GM19099 (cell line): ENCODE results near the gene GGCT.
A peak's percentile ranks its signal among the peaks of the same experiment; 100 is the strongest.

Experiments
- POLR2A ChIP-seq: IDR thresholded peaks from 3 replicates; pipeline ENCODE4 v1.6.1; 2011; ENCODE audit warnings: low read depth; ENCODE audit not compliant: insufficient read length; ENCODE audit errors: extremely low read depth

Gene GGCT

GRCh38 chr7:30502470-30503251 is 2.0 kb downstream of the GGCT start:
- no peak for TF ChIP-seq POLR2A

DNA sequence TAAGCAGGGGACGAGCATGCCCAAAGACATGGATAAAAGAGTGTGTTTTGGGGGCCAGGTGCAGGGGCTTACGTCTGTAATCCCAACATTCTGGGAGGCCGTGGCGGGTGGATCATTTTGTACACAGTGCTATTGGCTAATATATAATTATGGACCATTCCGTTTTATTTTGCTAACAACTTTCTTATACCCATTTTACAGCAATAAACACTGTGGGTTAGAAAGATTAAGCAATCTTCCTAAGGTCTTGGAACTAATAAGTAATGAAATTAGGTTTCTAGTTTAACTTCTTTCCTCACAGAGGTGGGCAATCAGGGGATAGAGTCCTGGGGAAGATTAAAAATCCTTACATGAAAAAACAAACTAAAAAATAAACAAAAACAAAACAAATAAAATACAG is 3.4 kb downstream of the GGCT start:
- TF ChIP-seq POLR2A, result no peak

DNA sequence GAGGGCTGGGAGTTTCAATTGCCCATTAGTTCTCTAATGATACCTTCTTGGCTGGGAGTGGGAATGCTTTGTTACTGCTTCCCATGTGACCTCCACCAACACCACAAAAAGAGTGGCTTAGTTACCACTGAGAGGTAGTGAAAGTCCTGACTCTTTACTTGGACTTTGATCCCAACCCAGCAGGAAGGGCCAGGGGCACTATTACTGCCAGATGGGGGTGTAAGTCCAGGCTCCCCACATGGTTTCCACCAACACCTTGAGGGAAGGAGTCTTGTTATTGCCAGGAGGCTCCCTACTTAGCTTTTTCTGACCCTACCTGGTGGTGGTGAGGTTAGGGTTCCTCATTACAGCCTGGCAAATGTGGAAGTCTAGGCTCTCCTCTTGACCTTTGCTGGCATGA is 11.4 kb downstream of the GGCT start:
- no peak for TF ChIP-seq POLR2A

DNA sequence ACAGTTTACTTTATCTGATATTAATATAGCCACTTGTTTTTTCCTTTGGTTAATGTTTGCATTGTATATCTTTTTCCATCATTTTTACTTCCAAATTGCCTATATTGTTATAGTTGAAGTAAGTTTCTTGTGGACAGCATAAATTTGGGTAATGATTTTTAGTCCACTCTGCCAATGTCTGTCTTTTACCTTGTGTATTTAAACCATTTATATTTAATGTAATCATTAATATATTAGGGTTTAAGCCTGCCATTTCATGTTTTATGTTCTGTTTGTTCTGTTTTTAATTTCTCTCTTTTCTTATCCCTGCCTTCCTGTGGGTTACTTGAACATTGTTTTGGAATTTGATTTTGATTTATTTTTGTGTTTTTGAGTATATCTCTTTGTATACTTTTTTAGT is 13.2 kb downstream of the GGCT start:
- TF ChIP-seq POLR2A, result no peak

DNA sequence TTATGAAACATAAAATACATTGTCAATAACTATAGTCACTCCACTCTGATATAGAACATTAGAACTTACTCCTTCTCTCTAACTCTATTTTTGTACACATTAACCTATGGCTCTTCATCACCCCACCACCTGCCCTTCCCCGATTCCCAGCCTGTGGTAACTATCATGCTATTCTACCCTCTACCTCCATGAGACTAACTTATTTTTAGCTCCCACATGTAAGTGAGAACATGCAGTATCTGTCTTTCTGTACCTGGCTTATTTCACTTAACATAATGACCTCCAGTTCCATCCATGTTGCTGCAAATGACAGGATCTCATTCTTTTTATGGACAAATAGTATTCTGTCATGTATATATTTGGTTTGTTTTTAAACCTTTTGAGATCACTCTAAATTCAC is 17.3 kb downstream of the GGCT start:
- no peak for TF ChIP-seq POLR2A

GRCh38 chr7:30485667-30486066 is 19.0 kb downstream of the GGCT start:
- TF ChIP-seq POLR2A, result no peak

DNA sequence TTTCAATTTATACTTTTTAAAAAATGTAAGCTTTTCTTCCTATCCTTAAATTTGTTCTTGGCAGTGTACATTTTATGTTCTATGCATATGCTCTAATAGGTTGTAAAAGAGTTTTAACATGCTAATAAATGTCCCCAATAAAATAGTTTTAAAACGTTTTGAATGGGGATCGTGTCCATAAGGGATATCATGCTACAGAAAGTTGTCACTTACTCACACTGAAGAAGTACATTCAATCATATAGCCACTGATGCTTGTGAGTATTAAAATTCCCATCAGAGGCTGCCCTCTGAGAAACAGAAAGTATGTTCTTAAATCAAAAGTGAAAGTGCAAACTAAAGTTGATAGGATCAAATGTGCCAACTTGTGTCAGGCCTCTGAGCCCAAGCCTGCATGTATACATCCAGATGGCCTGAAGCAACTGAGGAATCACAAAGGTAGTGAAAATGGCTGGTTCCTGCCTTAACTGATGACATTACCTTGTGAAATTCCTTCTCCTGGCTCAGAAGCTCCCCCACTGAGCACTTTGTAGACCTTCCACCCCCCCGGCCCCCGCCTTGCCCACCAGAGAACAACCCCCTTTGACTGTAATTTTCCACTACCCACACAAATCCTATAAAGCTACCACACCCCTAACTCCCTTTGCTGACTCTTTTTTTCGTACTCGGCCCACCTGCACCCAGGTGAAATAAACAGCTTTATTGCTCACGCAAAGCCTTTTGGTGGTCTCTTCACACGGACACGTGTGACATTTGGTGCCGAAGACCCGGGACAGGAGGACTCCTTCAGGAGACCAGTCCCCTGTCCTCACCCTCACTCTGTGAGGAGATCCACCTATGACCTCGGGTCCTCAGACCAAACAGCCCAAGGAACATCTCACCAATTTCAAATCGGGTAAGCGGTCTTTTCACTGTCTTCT is 25.2 kb downstream of the GGCT start:
- no peak for TF ChIP-seq POLR2A

DNA sequence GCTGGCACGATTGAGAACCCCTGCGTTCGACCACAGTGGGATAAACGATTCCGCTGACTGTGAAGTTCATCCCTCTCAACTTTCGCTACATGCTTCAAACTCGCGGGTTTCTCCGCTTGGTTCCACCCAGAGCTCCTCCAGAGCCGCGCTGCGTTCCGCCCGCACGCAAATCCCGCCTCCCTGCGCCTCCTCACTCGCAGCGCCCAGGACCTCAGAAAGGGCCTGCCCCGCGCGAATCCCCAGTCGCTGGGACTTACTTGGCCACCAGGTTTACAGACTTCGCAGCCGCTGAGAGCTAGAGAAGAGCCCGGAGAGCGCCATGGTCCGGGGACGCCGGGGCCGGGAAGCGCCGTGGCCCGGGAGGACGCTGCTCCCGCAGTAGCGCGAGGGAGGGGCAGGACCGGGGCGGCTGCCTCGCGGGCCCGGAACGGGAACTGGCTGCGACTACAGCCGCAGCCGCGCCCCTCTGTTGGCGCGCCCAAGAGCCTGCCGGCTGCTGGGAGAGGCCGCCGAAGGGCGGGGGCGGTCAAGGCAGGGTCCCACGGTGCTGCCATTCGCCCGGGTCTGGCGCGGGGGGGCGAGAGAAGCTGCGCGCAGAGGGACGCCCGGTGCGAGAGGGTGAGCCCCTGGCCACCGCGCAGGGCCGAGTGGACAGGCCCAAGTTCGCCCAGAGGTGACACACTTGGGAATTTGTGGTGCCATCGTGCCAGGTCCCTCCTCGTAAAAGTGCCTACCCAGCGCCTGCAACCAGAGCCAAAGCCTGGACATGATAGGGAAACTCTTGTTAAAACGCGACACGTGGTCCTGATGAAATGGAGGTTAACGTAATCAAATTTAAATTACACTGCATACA is 26.1 kb downstream of the GGCT start, which contains the start of gene NOD1:
NOD1 (minus strand) TSS at position 436 of the 853 bp plus-strand sequence. CDS start 21,863 bp downstream, outside the sequence.
- peak; percentile 71 for TF ChIP-seq POLR2A

- no peak for TF ChIP-seq POLR2A
Measured at GRCh38 chr7:30476459-30477145, 28.0 kb downstream of the GGCT start.

DNA sequence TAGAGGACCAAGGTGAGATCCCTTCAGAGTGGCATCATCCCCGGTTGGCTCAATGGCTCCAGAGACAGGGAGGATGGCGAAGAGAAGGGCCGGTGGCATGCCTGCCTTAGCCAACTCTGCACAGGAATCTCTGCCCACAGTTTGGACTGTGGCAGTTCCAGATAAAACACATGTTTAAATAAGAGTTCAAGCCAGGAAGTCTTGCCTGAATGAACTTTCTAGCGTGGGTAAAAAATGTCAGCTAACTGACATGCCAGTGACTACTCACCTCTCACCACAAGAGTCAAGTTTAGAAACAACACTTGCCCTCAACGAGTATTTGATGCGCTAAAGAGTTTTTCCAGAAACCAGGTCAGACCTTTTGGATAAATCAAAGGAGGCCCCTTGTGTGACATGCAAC is 29.0 kb downstream of the GGCT start:
- TF ChIP-seq POLR2A, result no peak

DNA sequence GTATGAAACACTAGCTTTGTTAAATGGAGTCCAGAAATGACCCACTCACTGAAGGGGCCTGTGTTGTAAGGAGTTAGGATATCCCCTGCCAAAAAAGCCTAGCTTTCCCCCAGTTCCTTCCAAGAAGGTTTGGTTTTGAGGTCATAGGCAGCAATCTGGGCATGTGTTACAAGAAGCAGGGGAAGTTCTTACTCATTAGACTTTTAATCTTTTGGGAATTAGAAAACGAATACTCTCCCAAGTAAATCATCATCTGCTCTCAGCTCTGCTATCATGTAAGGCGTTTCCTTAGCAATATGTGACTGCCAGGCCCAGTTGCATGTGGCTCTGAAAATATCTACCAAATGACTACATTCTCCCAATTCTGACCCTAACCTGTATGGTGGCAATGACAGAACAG is 29.7 kb downstream of the GGCT start:
- TF ChIP-seq POLR2A, result no peak

- TF ChIP-seq POLR2A, result no peak
Measured at GRCh38 chr7:30474485-30474884, 30.1 kb downstream of the GGCT start.

DNA sequence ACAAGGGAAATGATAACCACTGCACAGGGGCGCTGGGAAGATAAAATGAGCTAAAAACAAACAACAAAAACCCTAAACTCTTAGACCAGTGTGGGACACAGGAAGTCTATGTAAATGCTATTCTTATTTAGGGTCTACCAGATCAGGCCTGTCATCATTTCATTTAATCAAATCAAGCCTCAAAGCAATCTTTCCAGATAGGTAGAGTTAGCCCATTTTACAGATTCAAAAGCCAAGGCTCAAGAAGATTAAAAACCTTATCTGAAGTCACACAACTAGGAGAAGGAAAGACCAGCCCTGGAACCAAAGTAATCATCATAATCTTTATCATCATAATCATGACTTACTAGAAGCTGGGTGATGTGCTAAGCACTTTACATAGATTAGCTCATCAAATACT is 30.7 kb downstream of the GGCT start:
- no peak for TF ChIP-seq POLR2A
